Measurements from ENCODE around the gene NRF1.

NRF1 gene

DNA sequence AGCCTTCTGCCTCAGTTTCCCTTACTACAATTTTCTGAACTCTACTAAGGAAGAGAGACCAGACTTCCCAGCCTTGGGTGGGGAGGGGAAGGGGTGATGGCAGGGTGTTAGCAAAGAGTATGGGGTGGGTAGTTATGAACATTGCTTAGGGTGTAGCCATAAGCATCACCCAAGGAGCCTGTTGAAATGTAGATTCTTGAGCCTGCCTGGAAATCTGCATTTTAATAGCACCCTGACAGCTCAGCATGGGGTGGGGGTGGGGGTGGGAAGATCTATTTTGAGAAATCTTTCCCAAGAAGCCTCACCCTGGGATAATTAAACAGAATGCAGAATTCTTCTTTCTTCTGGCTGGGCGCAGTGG is 164.8 kb downstream of the NRF1 start:
- Histone ChIP-seq H3K9ac (ENCODE audit: low read length) (no peak overlapping the region), H3K4me1 (ENCODE audit: control insufficient read depth, low read depth, low read length) (peaks cover 44% of the 10 kb centered on the region), H3K9me3 (ENCODE audit: control insufficient read depth, low read depth, low read length) (no peaks in the 10 kb centered on the region), H3K27ac (ENCODE audit: low read length) (no peak overlapping the region), H3K27me3 (ENCODE audit: control insufficient read depth, insufficient read depth, low read length) (peaks cover 78% of the 10 kb centered on the region), H3K4me3 (ENCODE audit: low read length) (peak overlapping the region; percentile 65), H3K36me3 (ENCODE audit: control insufficient read depth, low read depth, low read length) (no peaks in the 10 kb centered on the region)

- H3K9ac ChIP-seq (ENCODE audit: low read length), result peak overlapping the region; percentile 2
- H3K4me1 ChIP-seq (ENCODE audit: control insufficient read depth, low read depth, low read length), result peaks cover 41% of the 10 kb centered on the region
- H3K4me3 ChIP-seq (ENCODE audit: low read length), result peak overlapping the region; percentile 65
- H3K36me3 ChIP-seq (ENCODE audit: control insufficient read depth, low read depth, low read length), result no peaks in the 10 kb centered on the region
- no peaks in the 10 kb centered on the region for H3K9me3 ChIP-seq (ENCODE audit: control insufficient read depth, low read depth, low read length)
- H3K27ac ChIP-seq (ENCODE audit: low read length), result no peak overlapping the region
- H3K27me3 ChIP-seq (ENCODE audit: control insufficient read depth, insufficient read depth, low read length), result peaks cover 88% of the 10 kb centered on the region
Observed at GRCh38 chr7:129777195-129777844, 165.8 kb downstream of the NRF1 start.

DNA sequence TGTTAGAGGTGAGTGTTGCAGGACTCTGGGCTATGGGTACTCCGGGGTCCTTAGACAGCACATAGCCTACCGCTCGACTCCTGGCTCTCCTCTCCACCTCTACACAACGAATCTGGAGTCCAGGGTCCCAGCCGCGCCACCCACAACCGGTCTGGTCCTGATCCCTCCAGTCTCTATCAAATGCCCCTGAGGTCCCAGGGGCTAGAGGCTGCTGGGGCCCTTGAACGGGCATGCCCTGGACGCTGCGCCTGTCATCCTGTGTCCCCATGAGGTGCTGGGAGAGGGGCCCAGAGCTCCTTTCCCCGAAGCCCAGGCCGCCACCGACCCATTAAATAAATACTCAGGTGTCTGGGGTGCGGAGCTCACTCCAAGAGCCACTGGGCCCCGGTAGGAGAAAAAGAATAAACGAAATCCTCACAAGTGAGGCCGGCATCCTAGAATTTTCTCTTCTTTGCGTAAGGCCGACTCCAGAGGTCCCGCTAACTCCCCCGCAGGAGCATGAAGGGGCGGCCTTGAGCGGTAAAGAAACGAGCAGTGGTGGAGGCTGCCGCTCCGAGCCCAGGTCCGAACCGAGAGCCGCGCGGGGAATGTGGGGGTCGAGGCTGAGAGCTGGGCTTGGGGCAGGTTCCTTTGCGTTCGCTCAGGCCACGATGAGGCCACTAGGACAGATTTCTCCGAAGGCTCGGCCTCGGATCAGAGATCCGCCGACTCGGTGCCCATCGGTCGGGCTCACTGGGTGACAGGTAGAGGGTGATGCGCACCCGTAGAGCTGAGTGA is 166.7 kb downstream of the NRF1 start:
- peak overlapping the region; percentile 2 for H3K9ac ChIP-seq (ENCODE audit: low read length)
- peaks cover 38% of the 10 kb centered on the region for H3K4me1 ChIP-seq (ENCODE audit: control insufficient read depth, low read depth, low read length)
- H3K27ac ChIP-seq (ENCODE audit: low read length), result no peak overlapping the region
- H3K27me3 ChIP-seq (ENCODE audit: control insufficient read depth, insufficient read depth, low read length), result peaks cover 92% of the 10 kb centered on the region
- no peaks in the 10 kb centered on the region for H3K36me3 ChIP-seq (ENCODE audit: control insufficient read depth, low read depth, low read length)
- no peaks in the 10 kb centered on the region for H3K9me3 ChIP-seq (ENCODE audit: control insufficient read depth, low read depth, low read length)
- peak overlapping the region; percentile 65 for H3K4me3 ChIP-seq (ENCODE audit: low read length)

- Histone ChIP-seq H3K9me3 (ENCODE audit: control insufficient read depth, low read depth, low read length) (no peaks in the 10 kb centered on the region), H3K36me3 (ENCODE audit: control insufficient read depth, low read depth, low read length) (no peaks in the 10 kb centered on the region), H3K27me3 (ENCODE audit: control insufficient read depth, insufficient read depth, low read length) (peaks cover 92% of the 10 kb centered on the region), H3K4me1 (ENCODE audit: control insufficient read depth, low read depth, low read length) (peaks cover 42% of the 10 kb centered on the region), H3K27ac (ENCODE audit: low read length) (no peak overlapping the region), H3K4me3 (ENCODE audit: low read length) (peak overlapping the region; percentile 65), H3K9ac (ENCODE audit: low read length) (peak overlapping the region; percentile 51)
Observed at GRCh38 chr7:129778770-129779601, 167.5 kb downstream of the NRF1 start.

DNA sequence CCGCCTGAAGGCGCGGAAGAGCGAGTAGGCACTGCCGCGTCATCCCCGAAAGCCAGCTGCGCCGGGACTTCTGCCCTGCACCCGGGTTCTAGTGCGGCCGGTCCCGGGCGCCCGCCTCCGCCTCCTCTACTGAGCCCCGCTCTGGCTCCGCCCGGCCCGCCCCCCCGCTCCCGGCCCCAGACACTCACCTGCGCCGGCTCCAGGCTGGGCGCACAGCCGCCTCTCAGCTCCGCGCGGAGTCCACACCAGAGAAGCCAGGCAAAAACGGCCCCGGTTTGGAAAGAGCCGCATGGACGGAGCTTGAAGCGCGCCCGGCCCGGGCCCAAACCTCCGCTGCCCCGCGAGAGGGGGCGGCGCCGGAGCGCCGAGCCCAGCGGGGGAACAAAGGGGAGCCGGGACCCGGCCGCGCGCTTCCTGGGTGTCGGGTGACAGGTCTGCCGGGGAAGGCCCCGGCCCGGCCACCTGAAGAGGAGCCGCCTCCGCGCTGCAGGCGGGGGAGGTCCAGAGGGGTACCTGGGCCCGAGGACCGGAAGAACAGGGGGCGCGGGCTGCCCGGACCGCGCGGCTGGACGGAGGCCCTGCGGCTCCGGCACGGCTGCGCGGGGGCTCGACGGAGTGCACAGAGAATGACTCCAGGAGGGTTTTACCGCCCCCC is 168.2 kb downstream of the NRF1 start:
- Histone ChIP-seq H3K4me1 (ENCODE audit: control insufficient read depth, low read depth, low read length) (peaks cover 38% of the 10 kb centered on the region), H3K27me3 (ENCODE audit: control insufficient read depth, insufficient read depth, low read length) (peaks cover 92% of the 10 kb centered on the region), H3K36me3 (ENCODE audit: control insufficient read depth, low read depth, low read length) (no peaks in the 10 kb centered on the region), H3K27ac (ENCODE audit: low read length) (no peak overlapping the region), H3K9me3 (ENCODE audit: control insufficient read depth, low read depth, low read length) (no peaks in the 10 kb centered on the region), H3K9ac (ENCODE audit: low read length) (peak overlapping the region; percentile 51), H3K4me3 (ENCODE audit: low read length) (peak overlapping the region; percentile 65)

DNA sequence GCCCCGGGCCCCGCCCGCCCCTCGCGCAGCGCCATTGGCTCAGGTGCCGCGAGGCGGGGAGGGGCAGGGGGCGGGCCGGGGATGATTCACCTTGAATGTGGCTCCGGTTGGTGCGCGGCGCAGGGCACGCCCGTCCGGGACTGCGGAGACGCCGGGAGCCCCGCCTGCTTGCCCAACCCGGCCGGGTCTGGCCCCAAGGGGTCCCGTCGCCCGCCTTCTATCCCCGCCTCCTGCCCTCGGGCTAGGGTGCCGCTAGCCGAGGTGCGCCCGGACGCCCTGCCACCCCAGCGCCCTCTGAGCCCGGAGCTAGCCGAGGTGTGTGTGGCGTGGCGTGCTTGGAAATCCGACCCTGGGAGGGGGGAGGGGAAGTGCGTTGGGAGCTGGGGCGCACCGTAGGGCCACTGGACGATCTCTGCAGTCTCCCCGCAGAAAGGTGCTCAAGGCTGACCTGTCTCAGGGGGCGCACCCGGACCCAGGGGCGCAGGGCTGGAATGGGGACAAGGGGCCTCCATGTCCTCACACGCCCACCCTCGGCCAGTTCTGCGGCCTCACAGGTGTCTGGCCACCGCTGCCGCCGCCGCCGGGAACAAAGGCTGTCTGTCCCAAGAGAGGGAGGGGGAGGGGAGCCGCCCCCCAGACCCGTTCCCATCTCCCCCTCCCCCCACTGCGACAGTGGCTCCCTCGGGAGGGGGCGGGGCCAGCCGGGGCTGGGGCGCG is 168.9 kb downstream of the NRF1 start:
- Histone ChIP-seq H3K36me3 (ENCODE audit: control insufficient read depth, low read depth, low read length) (no peaks in the 10 kb centered on the region), H3K27ac (ENCODE audit: low read length) (no peak overlapping the region), H3K27me3 (ENCODE audit: control insufficient read depth, insufficient read depth, low read length) (peaks cover 92% of the 10 kb centered on the region), H3K4me3 (ENCODE audit: low read length) (peak overlapping the region; percentile 65), H3K4me1 (ENCODE audit: control insufficient read depth, low read depth, low read length) (peaks cover 36% of the 10 kb centered on the region), H3K9me3 (ENCODE audit: control insufficient read depth, low read depth, low read length) (no peaks in the 10 kb centered on the region), H3K9ac (ENCODE audit: low read length) (peak overlapping the region; percentile 51)

- H3K36me3 ChIP-seq (ENCODE audit: control insufficient read depth, low read depth, low read length), result no peaks in the 10 kb centered on the region
- H3K4me3 ChIP-seq (ENCODE audit: low read length), result peak overlapping the region; percentile 65
- H3K27ac ChIP-seq (ENCODE audit: low read length), result no peak overlapping the region
- no peaks in the 10 kb centered on the region for H3K9me3 ChIP-seq (ENCODE audit: control insufficient read depth, low read depth, low read length)
- peaks cover 36% of the 10 kb centered on the region for H3K4me1 ChIP-seq (ENCODE audit: control insufficient read depth, low read depth, low read length)
- H3K9ac ChIP-seq (ENCODE audit: low read length), result no peak overlapping the region
- peaks cover 94% of the 10 kb centered on the region for H3K27me3 ChIP-seq (ENCODE audit: control insufficient read depth, insufficient read depth, low read length)
Observed at GRCh38 chr7:129780974-129781927, 169.7 kb downstream of the NRF1 start.

GRCh38 chr7:129781928-129782817 is 170.7 kb downstream of the NRF1 start:
- Histone ChIP-seq H3K27ac (ENCODE audit: low read length) (no peak overlapping the region), H3K9me3 (ENCODE audit: control insufficient read depth, low read depth, low read length) (no peaks in the 10 kb centered on the region), H3K9ac (ENCODE audit: low read length) (no peak overlapping the region), H3K4me1 (ENCODE audit: control insufficient read depth, low read depth, low read length) (peaks cover 33% of the 10 kb centered on the region), H3K4me3 (ENCODE audit: low read length) (peak overlapping the region; percentile 65), H3K36me3 (ENCODE audit: control insufficient read depth, low read depth, low read length) (no peaks in the 10 kb centered on the region), H3K27me3 (ENCODE audit: control insufficient read depth, insufficient read depth, low read length) (peaks cover 94% of the 10 kb centered on the region)

DNA sequence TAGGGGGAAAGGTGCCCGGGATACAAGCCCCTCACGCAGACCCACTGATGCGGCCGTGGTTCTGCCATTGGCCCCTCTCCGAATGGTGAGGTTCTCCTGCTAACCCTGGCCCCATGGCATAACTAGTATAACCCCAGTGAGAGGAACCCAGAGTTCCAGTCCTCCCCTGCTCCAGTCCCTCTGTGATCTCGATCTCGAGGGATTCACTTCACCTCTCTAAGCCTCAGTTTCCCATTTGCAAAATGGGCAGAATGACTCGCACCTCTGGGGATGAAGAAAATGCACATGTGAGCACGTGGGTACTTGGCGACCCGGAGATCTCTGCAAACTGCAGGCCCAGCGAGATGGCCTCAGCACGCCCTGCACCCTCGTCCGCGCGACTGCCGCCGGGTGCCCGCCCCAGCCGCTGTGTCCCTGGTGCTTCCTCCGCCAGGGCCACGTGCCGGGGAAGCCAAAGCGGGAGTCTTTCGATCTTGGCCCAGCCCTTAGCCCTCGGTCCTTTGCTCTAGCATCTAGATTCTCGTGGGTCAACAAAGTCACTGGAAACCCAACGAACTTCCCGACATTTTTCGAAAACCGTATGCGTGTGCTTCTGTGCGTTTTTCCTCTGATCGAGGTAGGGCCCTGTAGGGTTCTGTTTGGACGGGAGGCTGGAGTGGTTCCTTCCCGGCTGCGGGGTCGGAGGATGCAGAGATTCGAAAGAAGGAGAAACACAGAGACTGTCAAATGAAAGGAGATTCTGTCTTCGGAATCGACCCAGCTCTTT is 171.5 kb downstream of the NRF1 start:
- no peak overlapping the region for H3K4me3 ChIP-seq (ENCODE audit: low read length)

More for the DNA sequence above, 171.5 kb downstream of the NRF1 start:
- H3K9me3 ChIP-seq (ENCODE audit: control insufficient read depth, low read depth, low read length), result no peaks in the 10 kb centered on the region
- peaks cover 28% of the 10 kb centered on the region for H3K4me1 ChIP-seq (ENCODE audit: control insufficient read depth, low read depth, low read length)
- peaks cover 94% of the 10 kb centered on the region for H3K27me3 ChIP-seq (ENCODE audit: control insufficient read depth, insufficient read depth, low read length)
- H3K27ac ChIP-seq (ENCODE audit: low read length), result no peak overlapping the region
- no peaks in the 10 kb centered on the region for H3K36me3 ChIP-seq (ENCODE audit: control insufficient read depth, low read depth, low read length)
- no peak overlapping the region for H3K9ac ChIP-seq (ENCODE audit: low read length)

Data from iPS-18a (cell line).